GM18858 (cell line): ENCODE results near the gene DLG2.
A peak's percentile ranks its signal among the peaks of the same experiment; 100 is the strongest.
"Not testable (repeated sequence)": the region's sequence is repeated elsewhere in the genome, so short reads cannot be mapped to it uniquely, and the experiment has no call there.

Experiments used
- ATAC-seq: cut with Tn5 transposase; IDR thresholded peaks from one replicate; pipeline ENCODE4 v1.9.1; 2021; ENCODE audit not compliant: unreplicated experiment

DLG2 gene

GRCh38 chr11:83773950-83774880, 1852.9 kb downstream of the DLG2 start:
- no peak for ATAC-seq

GRCh38 chr11:83768489-83768888, 1858.7 kb downstream of the DLG2 start:
- no peak for ATAC-seq

DNA sequence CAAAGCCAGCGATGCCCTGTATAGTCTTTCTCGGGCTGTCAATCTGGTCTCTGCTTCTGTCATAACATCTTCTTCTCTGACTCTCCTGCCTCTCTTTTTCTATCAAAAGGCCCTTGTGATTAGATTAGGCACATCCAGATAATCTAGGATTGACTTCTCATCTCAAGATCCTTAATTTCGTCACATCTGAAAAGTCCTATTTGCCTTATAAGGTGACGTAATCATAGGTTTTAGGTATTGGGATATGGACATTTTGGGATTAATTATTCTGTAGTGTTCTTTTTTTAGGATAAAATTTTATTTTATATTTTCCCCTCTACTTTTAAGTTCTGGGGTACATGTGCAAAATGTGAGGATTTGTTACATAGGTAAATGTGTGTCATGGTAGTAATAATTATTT, 1860.2 kb downstream of the DLG2 start:
- no peak for ATAC-seq

DNA sequence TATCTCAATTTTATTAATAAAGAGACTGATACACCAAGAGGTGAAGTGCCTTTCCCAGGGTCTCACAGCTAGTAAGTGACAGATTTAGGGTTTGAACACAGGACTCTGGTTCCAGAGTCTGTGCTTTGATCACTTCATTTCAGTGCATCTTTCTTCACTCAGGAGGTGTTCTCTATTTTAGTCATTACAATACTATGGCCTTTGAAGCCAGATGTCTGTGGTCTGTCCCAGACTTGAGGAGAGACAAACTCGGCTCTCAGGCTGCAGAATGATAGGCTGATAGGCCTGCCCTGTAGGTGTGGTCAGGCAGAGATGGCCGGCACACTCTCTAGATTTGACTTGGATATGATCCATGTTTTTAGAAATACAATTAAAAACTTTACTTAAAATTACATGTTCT, 1862.5 kb downstream of the DLG2 start:
- ATAC-seq, result peak; percentile 61

DNA sequence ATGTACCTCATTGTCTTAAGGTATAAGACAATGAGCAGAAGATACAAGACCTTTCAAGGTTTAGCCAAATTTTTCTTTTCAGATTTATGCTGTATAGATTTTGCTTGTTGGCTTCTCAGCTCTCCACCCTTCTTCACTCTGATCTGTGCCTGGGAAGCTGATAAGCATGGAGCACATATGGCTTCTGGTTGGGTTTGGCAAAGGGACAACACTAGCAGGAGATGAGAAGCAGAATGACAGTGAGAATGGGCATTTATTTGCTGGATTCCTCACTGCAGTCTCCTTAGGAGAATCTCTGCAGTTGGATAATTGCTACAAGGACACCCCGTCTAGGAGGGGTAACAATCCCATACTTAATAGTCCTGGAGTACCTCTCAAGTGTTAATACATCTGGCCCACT, 1866.2 kb downstream of the DLG2 start:
- ATAC-seq, result no peak

DNA sequence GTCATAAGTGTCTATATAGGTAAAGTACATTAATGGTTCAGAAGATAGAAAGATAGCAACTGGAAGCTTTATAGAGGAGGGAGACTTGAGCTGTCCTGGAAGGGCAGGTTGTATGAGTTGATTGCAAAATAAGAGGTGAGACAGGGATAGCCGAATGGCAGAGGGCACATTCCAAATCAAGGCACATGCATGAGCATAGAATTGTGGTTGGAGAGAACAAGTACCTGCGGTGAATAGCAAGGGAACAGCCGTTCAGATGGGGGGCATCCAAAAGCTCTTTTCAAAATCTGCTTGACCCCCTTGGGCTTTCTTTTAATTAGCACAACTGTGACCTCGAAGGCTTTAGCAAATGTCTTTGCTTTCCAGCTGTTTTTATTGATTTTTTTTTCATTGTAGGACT, 1868.0 kb downstream of the DLG2 start:
- ATAC-seq, result no peak

GRCh38 chr11:83751041-83751440, 1876.1 kb downstream of the DLG2 start:
- ATAC-seq, result no peak

- no peak for ATAC-seq
Measured at GRCh38 chr11:83746921-83747585, 1880.1 kb downstream of the DLG2 start.

DNA sequence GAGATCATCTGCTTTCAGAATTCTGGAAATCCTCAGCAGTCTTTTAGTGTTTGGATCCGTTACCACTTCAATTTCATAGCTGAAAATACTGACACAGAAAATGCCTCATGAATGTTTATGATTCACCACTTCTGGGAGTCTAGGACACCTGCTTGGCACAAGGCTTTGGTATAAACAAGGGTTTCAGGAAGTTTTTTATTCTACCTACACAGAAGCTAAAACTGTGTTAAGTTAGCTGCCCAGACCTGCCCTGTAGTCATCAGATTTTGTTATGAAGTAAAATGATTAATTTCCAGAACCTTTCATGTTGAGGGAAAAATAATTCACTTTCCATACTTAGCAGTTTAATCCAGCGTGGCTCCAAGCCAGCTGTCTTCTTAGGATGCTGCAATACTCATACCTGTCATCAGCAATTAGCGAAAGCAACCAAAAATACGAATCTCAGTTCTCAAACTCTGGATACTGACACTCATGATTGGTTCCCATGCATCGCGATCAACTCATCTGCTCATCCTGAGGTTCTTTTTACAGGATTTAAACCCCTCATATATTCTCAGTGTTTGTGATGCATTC, 1882.4 kb downstream of the DLG2 start:
- ATAC-seq, result no peak

DNA sequence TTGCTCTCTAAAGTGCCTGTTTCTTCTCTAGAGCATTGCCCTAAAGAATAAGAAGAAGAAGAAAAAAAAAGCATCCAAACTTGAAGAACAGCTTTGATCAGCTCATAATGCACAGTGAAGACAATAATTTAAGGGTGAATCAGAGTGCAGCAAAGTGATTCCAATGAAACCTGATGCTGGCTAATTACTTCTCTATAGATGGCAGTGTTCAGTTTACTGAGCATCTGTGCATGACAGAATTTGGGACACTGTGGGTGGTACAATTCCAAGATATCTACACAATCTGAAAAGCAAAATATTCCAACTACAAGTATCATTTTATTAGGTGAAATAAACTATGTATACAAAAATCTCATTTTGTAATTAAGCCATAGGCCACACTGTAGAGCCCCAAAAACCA, 1890.5 kb downstream of the DLG2 start:
- ATAC-seq, result no peak

GRCh38 chr11:83734120-83734519, 1893.0 kb downstream of the DLG2 start:
- ATAC-seq, result no peak

- not testable (repeated sequence) for ATAC-seq
Measured at GRCh38 chr11:83731288-83731687, 1895.9 kb downstream of the DLG2 start.

DNA sequence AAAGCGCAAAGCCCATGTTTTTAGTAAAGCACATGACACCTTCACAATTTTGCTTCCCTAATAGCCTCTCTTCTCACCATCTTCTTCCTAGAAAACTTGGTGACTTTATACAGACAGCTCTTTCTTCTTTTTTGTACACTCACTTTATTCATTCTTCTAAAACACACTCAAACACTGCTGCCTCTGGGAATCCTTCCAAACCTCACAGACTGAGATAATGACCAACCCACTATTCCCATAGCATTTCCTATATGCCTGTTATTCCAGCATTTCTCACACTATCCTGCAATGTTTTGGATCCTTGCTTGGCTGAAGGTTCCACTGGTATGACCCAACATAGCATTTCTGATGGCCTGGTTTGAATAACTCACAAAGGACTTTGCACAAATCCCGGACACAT, 1898.9 kb downstream of the DLG2 start:
- no peak for ATAC-seq

DNA sequence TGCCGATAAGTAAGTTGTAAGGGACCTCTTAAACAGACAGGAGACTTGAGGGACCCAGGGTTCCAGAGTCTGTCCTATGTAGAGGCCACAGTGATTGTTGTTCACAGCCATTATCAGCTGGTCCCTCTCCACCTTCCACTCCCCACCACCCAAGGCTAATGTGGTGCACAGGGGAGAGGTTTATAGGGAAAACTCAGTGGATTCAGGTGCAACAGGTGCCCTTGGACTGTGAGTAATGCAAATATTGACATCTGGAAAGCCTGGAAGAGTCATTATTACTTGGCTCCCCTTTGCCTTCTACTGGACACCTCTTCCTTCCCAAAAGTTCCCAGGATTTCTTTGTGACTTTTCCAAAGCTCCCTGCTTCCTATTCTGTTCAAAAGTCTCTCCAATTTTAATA, 1899.9 kb downstream of the DLG2 start:
- ATAC-seq, result no peak

DNA sequence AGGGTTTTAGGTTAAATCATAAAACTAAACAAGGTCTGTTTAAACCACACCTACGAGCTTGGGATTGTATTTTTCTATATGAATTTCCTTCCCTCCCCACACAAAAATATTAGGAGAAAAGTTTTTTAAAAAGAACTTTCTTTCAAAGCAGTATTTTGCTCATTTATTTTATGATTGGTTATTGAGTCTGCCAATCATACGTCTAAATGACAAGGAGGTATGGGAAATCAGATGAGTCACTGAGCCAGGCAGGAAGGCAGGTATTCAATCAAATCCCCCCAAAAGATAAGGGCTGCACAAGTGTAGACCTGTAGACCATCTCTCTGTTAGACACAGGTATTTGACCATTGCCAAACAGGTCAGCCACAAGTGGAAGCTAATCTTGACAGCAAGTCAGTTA, 1900.8 kb downstream of the DLG2 start:
- ATAC-seq, result no peak

- ATAC-seq, result peak; percentile 63
Measured at GRCh38 chr11:83725728-83726127, 1901.4 kb downstream of the DLG2 start.

DNA sequence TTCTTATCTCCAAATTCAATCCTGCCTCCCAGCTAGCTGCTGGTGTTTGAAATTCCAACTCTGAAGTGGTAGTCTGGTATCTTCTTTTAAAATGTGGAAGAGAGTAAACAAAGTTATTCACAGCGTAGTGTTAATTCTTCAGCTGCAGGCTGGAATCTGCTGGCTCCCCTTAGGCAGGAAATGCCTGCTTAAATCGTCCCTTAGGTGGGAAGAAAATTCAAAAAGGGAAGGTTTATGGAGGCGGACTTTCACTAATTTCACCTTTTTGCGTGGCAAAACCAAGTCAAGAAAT, 1901.9 kb downstream of the DLG2 start:
- no peak for ATAC-seq

GRCh38 chr11:83723999-83724398, 1903.1 kb downstream of the DLG2 start:
- no peak for ATAC-seq

DNA sequence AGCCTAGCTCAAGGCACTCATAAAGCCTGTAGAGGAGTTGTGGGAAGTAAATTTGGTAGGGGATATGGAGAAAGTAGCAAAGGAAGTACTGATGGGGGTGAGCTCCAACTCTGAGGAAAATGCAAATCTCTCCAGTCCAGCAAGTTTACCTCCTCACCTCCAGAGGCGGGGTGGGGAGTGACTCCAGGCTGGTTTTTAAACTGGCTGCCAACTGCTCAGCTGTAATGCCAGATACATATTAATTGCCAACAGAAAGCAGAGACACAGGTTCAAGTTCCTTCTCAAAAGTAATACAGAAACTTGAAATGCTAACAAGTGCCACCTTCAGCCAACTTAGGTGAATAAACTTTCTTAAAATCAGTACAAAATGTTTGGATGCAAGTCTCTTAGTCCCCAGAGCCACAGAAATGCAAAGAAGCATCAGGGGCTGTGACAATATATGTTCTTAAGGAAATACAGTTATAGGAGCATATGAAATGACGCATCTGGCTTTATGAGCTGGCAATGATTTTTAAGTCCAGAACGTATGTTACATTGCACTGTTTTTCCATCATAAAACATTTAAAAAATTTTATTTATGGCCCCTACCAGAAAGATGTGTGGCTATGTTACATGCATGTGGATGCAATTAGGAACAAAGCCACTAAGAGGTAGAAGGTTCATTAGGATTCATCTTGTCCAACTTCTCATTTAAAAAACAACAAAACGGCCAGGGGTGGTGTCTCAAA, 1904.6 kb downstream of the DLG2 start:
- no peak for ATAC-seq

- no peak for ATAC-seq
Measured at GRCh38 chr11:83721263-83721662, 1905.9 kb downstream of the DLG2 start.

GRCh38 chr11:83720675-83721074, 1906.5 kb downstream of the DLG2 start:
- no peak for ATAC-seq

GRCh38 chr11:83717537-83717936, 1909.6 kb downstream of the DLG2 start:
- ATAC-seq, result no peak
